SW 1271 (cell line): ENCODE data around the gene SRSF9.
"Not testable (repeated sequence)": the region's sequence is repeated elsewhere in the genome, so short reads cannot be mapped to it uniquely, and the experiment has no call there.

Source experiments
- DNase-seq, 2 experiments: peaks; one replicate each; lab custom pipeline; 2025; lab: John Stamatoyannopoulos, UW

SRSF9 gene

DNA sequence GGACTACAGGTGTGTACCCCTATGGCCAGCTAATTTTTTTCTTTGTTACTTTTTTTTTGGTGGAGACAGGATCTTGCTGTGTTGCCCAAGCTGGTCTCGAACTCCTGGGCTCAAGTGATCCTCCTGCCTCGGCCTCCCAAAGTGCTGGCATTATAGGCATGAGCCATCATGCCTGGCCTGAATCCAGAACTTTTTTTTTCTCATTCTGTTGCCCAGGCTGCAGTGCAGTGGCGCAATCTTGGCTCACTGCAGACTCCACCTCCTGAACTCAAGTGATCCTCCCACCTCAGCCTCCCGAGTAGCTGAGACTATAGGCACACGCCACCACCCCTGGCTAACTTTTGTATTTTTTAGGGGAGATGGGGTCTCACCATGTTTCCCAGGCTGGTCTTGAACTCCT is 17.0 kb downstream of the SRSF9 start:
- DNase-seq, result not testable (repeated sequence)

DNA sequence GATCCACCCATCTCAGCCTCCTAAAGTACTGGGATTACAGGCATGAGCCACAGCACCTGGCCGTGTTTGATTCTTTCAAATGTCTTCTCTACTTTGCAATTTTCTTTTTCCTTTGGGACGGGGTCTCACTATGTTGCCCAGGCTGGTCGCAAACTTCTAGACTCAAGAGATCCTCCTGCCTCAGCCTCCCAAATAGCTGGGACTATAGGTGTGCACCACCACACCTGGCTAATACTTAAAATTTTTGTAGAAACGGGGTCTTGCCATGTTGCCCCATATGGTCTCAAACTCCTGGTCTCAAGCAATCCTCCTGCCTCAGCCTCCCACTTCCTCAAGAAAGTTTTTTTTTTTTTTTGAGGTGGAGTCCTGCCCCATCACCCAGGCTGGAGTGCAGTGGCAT is 21.6 kb downstream of the SRSF9 start:
- no peak for DNase-seq

DNA sequence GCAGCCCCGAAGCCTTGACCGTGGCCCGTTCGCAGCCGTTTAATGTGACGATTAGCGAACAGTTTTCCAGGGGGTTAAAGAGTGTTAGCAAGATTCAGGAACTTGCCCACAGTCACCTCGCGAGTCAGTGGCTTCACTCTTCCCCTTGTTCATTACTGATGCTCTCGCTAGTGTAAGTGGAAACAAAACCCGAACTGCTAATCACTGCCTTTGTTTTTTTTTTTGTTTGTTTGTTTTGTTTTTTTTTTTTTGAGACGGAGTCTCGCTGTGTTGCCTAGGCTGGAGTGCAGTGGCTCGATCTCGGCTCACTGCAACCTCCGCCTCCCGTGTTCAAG is 22.7 kb downstream of the SRSF9 start:
- DNase-seq, result not testable (repeated sequence)

DNA sequence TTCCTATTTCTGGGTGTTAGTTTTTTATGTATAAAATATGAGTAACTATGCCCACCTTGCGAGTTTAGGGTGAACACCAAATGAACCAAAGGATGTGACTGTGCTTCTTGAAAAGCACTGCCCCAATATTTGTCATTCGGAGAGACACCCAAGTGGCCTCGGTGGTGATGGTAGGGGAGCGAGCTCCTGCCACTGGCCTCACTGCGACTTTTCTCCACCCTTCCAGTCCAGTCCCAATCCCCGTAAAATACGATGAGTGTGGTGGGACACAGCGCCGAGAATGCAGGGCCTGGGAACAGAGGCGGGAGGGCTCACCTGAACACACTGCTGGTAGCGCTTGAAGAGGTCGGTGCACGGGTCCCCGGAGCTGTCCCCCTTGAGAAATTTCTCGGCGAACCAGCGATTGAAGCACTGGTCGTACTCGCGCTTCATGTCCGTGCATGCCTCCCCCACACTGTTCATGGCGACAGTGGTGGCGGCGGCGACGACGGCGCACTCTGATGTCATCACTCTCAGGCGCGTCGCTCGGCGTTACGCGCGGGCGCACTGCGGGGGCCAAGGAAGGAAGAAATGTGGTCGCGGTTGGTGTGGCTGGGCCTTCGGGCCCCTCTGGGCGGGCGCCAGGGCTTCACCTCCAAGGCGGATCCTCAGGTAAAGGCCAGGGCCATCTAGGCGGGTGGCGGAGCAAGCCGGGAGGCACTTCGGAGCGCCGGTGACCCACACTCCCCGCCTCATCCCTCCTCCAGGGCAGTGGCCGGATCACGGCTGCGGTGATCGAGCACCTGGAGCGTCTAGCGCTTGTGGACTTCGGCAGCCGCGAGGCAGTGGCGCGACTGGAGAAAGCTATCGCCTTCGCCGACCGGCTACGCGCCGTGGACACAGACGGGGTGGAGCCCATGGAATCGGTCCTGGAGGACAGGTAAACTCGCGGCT is 23.4 kb downstream of the SRSF9 start, which contains the start of the genes GATC and TRIAP1:
Gene GATC (plus strand): TSS at position 534 of the 933 bp plus-strand sequence. CDS start 37 bp downstream, at position 571.
Gene TRIAP1 (minus strand): TSS at position 474 of the 933 bp plus-strand sequence. CDS start 12 bp downstream, at position 462.
- peak; percentile 37 to 80 for DNase-seq

DNA sequence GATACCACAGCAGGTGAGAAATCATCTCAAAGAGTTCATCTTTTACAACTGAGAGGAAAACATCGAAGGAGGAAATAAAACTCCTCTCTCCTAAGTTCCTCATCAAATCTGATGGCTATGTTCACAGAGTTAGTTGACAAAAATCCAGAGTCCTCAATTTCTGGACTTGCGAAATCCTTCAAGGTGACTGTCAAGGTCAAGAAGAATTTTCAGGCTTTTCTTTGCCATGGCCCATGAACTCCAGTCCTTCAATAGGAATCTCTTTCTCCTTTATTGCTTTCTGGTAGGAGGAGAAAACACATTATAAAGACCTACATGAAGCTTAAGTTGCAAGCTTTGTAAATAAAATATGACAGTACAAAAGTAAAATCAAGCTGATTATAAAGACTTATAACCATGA is 24.9 kb downstream of the SRSF9 start:
- DNase-seq, result no peak

DNA sequence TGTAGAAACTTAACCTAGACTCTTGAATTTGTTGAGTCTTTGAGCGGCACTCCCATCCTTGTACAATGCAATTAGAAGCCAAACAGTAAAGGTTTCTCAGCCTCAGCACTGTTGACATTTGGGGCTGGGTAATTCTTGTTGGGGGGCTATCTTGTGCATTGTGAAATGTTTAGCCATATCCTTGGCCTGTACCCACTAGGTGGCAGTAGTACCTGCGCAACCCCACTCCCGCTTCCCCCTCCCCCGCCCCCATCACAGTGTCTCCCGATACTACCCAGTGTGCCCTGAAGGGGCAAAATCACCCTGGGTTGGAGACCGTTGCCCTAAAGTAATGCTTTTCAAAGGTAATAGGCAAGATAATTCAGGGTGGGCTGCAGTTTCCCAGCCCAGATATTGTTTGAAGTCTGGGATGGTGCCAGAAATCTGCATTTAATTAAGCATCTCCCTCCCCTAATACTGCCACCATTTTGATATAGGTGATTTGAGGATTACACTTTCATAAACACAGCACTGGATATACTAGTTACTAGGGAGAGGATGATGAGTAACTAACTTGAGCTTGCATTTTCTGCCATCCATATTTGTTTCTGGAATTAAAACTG is 29.8 kb downstream of the SRSF9 start:
- peak in 1 of 2 experiments; percentile 73 for DNase-seq

DNA sequence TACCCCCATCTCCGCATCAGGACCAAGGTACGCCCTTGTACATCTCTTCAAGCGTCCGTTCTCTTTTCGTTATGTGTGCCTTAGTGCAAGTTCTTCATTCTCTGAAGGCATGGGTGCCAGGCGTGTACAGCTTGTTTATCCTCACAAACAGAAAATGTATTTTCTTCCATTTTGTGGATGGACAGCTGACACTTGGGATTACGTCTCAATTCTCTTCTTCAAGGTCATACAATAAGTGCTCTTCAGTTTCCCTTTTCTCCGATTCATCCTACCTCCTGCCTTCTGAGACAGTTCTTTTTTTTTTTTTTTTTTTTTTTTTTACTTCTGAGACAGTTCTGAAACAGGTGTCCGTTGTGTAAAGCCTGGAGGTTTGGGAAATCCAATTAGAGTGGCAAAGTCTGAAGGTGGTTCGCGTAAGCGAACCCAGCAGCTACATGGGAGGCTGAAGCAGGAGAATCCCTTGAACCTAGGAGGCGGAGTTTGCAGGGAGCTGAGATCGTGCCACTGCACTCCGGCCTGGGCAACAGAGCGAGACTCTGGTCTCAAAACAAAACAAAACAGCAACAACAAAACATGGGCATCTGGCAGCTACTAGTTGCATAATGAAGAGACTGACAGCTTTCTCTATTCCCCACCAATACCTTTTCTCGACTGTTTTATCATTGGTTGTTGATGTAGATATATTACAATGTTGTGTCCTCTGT is 30.9 kb downstream of the SRSF9 start:
- no peak for DNase-seq

DNA sequence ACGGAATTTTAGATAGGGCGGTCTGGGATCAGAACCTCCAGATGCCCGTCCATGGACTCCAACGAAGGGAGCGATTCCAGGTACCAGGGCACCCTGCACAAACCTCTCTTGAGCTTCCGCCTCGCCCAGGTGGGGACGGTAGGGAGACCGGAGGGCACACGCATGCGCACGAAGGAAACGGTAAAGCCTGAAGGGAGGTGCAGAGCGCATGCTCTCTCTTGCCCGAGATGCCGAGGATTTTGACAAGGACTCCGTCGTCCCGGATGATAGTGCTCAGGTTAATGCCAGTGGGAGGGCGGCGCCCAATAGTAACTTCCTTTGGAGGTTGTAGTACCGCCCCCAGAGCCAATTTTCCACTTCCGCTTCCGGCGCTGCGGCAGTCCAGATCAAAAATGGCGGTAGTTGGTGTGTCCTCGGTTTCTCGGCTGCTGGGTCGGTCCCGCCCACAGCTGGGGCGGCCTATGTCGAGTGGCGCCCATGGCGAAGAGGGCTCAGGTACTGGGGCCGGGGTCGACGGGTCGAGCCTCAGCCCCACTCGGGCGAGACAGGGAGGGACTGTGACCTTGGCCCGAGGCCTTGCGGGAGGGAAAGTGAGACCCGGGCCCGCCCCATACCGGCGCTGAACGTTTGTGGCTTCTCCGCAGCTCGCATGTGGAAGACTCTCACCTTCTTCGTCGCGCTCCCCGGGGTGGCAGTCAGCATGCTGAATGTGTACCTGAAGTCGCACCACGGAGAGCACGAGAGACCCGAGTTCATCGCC is 31.6 kb downstream of the SRSF9 start, which contains the start of gene COX6A1:
Gene COX6A1 (plus strand): TSS at position 379 of the 760 bp plus-strand sequence. CDS start 14 bp downstream, at position 393.
- DNase-seq, result peak; percentile 96 to 99

DNA sequence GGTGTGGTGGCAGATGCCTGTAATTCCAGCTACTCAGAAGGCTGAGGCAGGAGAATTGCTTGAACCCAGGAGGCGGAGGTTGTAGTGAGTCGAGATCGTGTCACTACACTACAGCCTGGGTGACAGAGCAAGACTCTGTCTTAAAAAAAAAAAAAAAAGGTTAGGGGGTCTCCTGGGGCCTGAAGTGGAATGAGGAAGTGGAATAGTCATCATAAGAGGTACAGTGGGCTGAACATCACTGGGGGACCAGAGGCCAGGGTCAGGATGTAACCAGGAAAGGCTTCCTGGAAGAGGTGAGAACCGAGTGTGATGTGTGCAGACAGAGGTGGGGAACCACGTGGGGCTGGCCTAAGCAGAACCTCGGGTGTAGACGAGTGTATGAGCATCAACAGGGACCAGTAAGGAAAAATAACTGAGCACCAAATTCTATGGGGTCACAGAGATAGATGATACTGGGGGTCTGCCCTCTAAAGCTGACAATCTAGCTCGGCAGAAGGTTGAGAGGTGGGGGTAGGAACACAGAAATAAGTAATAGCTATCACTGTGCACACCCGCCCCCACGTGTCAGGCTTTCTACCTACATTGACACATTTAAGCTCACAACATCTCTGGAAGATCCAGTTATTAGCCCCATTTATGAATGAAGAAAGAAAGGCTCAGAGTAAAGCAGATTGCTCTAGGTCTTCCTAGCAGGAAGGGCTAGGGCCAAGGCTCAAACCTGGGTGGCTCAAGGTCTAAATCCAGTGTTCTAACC is 36.6 kb downstream of the SRSF9 start:
- DNase-seq, result no peak

DNA sequence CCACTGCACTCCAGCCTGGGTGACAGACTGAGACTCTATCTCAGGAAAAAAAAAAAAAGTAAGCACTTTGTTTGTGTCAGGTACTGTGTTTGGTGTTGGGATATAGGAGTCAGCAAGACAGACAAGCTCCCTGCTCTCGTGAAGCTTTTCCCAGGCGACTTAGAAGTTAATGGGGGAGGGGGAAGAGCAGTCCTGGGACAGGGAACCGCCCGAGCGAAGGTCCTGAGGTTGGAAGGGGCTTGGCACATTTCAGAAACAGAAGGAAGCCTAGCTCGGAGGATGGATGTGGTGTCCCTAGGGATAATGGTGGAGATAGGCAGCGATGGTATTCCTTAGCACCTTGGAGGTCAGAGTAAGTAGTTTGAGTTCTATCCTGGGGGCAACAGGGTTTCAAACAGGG is 40.2 kb downstream of the SRSF9 start:
- no peak for DNase-seq

DNA sequence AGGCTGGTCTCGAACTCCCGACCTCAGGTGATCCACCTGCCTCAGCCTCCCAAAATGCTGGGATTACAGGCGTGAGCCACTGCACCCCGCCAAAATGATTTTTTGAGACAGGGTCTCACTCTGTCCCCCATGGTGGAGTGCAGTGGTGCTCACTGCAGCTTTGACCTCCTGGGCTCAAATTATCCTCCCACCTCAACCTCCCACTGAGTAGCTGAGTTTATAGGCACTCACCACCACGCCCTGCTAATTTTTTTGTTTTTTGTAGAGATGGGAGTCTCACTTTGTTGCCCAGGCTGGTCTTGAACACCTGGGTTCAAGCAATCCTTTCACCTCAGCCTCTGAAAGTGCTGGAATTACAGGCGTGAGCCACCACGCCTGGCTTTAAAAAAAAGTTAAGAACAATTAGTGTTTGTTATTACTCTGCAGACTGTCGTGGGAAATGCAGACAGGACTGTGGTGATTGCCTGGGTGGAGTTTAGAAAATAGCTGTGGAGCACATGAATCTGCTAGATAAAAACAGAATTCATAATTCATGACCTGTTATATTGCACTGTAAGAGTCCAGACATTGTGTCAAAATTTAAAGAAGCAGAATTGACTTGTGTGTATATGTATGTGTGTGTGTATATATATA is 40.8 kb downstream of the SRSF9 start:
- no peak for DNase-seq

DNA sequence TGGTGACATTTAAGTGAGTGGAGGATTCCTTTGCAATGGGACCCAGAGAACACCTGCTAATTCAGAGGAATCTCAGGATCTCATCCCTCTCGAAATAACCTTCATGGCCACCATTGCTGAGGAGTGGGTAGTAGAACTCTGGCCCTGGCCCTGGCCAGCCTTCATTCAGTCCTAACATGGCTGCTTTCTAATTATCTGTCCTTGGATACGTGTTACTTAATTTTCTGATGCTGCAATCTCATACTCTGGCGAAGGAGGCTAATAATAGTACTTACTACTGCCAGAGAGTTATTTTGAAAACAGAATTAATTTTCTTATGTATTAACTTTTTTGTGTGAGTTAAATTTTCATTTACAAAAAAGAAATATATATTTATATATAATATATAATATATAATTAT is 43.8 kb downstream of the SRSF9 start:
- no peak for DNase-seq

DNA sequence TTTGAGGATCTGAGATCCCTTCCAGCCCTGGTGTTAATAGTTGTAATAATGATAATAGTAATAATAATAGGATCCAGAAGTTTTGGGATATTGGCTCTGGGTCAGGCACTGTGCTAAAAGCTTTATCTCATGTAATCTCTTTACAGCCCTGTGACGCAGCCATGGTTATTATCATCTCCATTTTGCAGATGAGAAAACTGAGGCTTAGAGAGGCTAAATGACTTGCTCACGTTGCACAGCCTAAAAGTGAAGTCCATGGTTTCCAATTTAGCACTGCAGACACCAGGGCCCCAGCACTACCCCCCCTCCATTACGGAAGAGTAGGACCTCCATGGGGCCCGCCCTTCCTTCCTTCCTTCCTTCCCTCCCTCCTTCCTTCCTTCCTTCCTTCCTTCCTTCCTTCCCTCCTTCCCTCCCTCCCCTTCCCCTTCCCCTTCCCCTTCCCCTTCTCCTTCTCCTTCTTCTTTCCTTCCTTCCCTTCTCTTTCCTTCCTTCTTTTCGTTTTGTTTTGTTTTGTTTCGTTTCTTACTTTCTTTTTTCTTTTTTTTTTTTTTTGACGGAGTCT is 46.6 kb downstream of the SRSF9 start:
- DNase-seq, result no peak

DNA sequence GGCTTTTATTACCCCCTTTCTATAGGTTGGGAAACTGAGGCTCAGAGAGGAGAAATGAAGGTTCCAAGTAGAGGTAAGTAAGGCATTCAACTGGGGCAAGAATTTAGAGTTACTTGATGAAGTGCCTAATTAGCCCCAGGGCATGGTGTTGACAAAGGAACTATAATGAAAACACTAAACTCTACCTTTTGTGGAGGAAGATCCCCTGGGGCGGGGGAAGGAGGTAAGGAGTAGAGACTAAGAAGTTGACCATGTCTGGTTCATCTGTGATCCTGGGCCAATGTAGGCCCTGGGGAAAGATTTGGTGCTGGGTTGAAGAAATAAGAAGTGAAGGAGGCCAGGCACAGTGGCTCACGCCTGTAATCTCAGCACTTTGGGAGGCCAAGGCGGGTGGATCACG is 47.8 kb downstream of the SRSF9 start:
- no peak for DNase-seq

DNA sequence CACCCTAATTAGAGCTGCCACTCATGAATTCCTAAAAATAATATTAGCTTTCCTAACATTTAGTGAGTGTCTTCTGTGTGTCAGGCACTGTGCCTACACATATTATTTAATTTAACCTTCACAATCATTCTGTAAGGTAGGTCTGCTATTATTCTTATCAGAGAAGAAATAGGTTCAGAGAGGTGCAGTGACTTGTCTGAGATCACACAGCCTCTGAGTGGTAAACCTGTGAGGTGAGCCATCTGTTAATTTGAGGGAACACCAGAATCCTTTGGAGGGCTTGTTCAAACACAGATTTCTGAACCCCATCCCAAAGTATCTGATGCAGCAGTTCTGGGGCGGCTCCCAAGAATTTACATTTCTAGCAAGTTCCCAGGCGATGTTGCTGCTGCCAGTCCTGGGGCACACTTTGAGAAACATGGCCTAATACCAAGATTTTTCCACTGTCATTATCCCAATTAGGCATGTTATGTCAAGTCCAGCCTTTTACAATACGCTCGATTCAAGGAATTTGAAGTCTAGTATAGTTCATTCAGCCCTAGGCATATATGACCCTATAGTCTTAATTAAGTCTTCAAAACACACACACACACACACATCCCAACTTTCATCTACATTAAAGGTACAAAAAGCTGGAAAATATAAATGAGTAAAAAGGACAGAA is 51.5 kb downstream of the SRSF9 start:
- no peak for DNase-seq

DNA sequence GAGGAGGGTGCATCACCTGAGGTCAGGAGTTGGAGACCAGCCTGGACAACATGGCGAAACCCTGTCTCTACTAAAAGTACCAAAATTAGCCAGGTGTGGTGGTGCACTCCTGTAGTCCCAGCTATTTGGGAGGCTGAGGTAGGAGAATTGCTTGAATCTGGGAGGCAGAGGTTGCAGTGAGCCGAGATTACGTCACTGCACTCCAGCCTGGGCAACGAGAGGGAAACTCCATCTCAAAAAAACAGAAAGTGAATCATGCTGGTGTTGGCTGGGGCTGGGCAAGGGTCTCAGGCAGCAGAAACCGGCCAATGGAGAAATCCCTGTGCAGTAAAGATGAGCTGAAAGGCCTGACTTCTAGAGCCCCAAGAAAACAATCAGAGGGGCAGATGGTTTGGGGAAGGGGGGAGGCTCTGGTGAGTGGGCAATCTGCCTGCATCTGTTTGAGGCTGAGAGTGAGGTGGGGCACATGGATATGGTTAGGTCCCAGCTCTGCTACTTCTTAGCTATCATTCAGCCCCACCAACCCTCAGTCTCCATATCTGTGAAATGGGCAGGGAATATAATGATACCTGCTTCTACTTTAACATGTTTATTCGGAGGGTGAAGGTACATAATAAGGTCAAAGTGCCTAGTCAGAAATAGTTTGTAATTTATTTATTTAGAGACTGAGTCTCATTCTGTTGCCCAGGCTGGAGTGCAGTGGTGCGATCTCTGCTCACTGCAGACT is 52.9 kb downstream of the SRSF9 start:
- no peak for DNase-seq

DNA sequence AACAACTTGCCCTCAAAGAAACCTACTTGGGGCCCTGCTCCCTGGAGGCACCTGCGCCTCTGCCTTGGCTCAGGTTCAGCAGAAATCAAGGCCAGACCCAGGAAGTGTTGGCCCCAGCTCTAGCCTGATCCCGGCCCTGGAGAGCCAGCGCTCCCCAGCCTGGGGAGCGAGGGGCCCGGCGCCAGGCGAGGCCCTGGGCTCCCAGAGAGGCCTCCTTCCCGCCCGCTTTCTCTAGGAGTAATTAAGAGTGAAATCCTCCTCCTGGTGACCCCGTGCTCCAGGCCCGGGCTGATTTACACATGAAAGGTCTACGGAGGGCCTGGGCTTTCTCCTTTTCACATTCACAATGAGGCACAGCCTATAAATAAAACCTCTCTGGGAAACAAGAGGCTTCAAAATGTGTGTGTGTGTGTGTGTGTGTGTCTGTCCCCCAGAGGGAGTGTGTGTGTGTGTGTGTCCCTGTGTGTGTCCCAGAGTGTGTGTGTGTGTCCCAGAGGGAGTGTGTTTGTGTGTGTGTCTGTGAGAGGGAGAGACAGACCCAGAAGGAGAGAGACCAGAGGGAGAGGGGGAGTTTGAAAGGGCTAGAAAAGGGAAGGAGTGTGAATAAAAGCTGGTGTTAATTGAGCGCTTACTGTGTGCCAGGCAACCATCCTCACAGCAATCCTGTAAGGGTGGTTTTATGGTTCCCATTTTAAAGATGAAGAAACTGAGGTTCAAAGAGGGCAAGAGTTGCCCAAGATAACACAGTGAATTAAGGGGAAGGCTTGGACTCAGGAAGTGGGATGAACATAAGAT is 55.5 kb downstream of the SRSF9 start:
- DNase-seq, result no peak

DNA sequence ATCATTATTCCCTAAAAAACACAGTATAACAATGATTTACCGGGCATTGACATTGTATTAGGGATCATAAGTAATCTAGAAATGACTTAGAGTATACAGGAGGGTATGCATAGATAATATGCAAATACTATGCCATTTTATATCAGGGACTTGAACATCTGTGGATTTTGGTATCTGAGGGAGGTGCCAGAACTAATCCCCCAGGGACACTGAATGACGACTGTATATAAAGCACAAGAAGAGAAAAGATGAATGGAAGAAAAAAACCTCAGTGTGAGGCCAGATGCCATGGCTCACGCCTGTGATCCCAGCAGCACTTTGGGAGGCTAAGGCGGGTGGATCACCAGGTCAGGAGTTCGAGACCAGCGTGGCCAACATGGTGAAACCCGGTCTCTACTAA is 57.1 kb downstream of the SRSF9 start:
- DNase-seq, result no peak
